Measurements from ENCODE around the gene WNK4. TPM values are rescaled to one million over a fixed set of nuclear protein-coding genes. Genes with fewer than 3 reads are reported as not detected.
A peak's percentile ranks its signal among the peaks of the same experiment; 100 is the strongest.

The WNK4 gene
- total RNA-seq (2021) (1.4 to 1.7 TPM (median 1.5 TPM) in 3 replicates), Bru-seq, nascent RNA (percentile 23 among the genes with signal in this experiment)
- long read RNA-seq, experiment 1, partial matches to known transcripts: 1 of 1 reads
- long read RNA-seq, experiment 1, other reads (novel, unspliced or antisense): 0 of 1 reads
- long read RNA-seq, experiment 2, full-length matches to known transcripts: 1 of 2 reads
- long read RNA-seq, experiment 2, partial matches to known transcripts: 0 of 2 reads
- long read RNA-seq, experiment 2, other reads (novel, unspliced or antisense): 1 of 2 reads
- long read RNA-seq, experiment 3: 0 reads

DNA sequence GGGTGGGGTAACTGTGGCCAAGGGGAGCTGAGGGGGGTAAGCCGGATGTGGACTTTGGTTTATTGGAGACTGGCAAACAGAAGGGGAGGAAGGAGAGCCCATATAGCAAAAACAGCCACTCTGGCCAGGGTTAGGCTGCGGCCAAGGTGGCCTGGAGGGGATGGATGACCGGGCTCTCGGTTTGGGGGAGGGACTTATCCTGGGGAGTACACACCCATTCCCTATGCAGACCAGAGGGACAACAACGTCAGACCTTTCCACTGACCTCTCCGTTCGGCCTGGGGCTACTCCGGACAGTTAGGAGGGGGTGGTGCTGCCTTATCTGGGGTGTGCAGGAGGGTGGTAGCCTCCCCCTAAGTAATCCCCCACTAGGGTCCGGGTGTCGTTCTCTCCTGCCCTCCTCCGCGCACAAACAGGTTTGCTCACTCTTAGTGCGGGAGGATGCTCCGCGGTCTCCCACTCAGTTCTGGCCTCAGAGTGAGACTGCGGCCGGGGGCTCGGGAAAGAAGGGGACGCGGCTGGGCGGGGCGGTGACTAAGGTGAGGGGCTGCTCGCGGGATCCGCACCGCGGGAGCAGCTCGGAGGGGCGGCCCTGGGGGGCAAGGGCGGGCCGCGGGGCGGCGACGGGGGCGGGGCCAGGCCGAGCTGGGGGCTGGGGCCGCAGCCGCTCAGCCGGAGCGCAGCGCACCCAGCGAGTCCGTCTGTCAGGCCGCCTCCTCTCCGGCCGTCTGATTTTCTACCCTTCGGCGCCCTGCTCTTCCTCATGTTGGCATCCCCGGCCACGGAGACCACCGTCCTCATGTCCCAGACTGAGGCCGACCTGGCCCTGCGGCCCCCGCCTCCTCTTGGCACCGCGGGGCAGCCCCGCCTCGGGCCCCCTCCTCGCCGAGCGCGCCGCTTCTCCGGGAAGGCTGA, at the start of gene WNK4:
Gene WNK4 (plus strand): TSS at position 675 of the 915 bp plus-strand sequence. CDS start 89 bp downstream, at position 764.
- Mint-ChIP-seq H3K27ac (peak within 1 kb of the TSS; percentile 54), H3K4me1 (peaks cover 20% of the 10 kb centered on the region), H3K9me3 (no peaks in the 10 kb centered on the region), H3K27me3 (ENCODE audit: low read depth) (peaks cover 41% of the 10 kb centered on the region), H3K4me3 (peak within 1 kb of the TSS; percentile 70), H3K36me3 (peaks cover 26% of the 10 kb centered on the region)
- CTCF ChIA-PET: interaction anchor here (0.9 to 4.5 kb wide), 8 partner anchors 17 to 202 kb away, joined by 3 to 39 read pairs (median 7); partner anchors contain the start of genes BECN1, CCR10 and RAMP2
- DNase-seq (ENCODE audit: low spot score): peak; percentile 66
- POLR2A ChIA-PET: interaction anchor here (0.7 to 1.5 kb wide), 3 partner anchors 18 to 58 kb away, joined by 3 to 7 read pairs (median 3); partner anchors contain the start of genes BECN1 and COA3
- ATAC-seq: peak; percentile 71
- TF ChIP-seq FOXP1 (CRISPR knock-in tag; IDR thresholded peaks at IDR 0.05; ENCODE audit: borderline replicate concordance): peak; percentile 18; the same call in 1 of the 2 replicates
- TF ChIP-seq GRHL2 (CRISPR knock-in tag; IDR thresholded peaks at IDR 0.05; ENCODE audit: insufficient replicate concordance, severe bottlenecking): no peak
- TF ChIP-seq PRRX2 (CRISPR knock-in tag; IDR thresholded peaks at IDR 0.05): no peak
- no peak for TF ChIP-seq ELF4 (CRISPR knock-in tag; IDR thresholded peaks at IDR 0.05; ENCODE audit: low read depth)
- TF ChIP-seq RELA (CRISPR knock-in tag; IDR thresholded peaks at IDR 0.05; ENCODE audit: borderline replicate concordance): no peak
- no peak for TF ChIP-seq TCF7 (CRISPR knock-in tag; IDR thresholded peaks at IDR 0.05; ENCODE audit: low read depth)
- no peak for TF ChIP-seq ATF1 (CRISPR knock-in tag; IDR thresholded peaks at IDR 0.05)
- TF ChIP-seq, protein P1, sequence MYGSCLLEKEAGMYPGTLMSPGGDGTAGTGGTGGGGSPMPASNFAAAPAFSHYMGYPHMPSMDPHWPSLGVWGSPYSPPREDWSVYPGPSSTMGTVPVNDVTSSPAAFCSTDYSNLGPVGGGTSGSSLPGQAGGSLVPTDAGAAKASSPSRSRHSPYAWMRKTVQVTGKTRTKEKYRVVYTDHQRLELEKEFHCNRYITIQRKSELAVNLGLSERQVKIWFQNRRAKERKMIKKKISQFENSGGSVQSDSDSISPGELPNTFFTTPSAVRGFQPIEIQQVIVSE (CRISPR knock-in tag; IDR thresholded peaks at IDR 0.05; ENCODE audit: borderline replicate concordance): no peak
- TF ChIP-seq SOX15 (CRISPR knock-in tag; IDR thresholded peaks at IDR 0.05): no peak
- TF ChIP-seq HMGA2 (CRISPR knock-in tag; IDR thresholded peaks at IDR 0.05): no peak
- TF ChIP-seq, protein P2, sequence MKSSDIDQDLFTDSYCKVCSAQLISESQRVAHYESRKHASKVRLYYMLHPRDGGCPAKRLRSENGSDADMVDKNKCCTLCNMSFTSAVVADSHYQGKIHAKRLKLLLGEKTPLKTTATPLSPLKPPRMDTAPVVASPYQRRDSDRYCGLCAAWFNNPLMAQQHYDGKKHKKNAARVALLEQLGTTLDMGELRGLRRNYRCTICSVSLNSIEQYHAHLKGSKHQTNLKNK (CRISPR knock-in tag; IDR thresholded peaks at IDR 0.05): peak; percentile 50; the same call in 1 of the 2 replicates
- no peak for TF ChIP-seq ZNF396 (CRISPR knock-in tag; IDR thresholded peaks at IDR 0.05; ENCODE audit: borderline replicate concordance)
- TF ChIP-seq, protein P3, sequence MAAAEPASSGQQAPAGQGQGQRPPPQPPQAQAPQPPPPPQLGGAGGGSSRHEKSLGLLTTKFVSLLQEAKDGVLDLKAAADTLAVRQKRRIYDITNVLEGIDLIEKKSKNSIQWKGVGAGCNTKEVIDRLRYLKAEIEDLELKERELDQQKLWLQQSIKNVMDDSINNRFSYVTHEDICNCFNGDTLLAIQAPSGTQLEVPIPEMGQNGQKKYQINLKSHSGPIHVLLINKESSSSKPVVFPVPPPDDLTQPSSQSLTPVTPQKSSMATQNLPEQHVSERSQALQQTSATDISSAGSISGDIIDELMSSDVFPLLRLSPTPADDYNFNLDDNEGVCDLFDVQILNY (CRISPR knock-in tag; IDR thresholded peaks at IDR 0.05): no peak
- peak; percentile 57 for TF ChIP-seq SP1 (CRISPR knock-in tag; conservative IDR thresholded peaks at IDR 0.05)
- TF ChIP-seq ZNF219 (CRISPR knock-in tag; IDR thresholded peaks at IDR 0.05; ENCODE audit: borderline replicate concordance): no peak
- TF ChIP-seq, protein P4, sequence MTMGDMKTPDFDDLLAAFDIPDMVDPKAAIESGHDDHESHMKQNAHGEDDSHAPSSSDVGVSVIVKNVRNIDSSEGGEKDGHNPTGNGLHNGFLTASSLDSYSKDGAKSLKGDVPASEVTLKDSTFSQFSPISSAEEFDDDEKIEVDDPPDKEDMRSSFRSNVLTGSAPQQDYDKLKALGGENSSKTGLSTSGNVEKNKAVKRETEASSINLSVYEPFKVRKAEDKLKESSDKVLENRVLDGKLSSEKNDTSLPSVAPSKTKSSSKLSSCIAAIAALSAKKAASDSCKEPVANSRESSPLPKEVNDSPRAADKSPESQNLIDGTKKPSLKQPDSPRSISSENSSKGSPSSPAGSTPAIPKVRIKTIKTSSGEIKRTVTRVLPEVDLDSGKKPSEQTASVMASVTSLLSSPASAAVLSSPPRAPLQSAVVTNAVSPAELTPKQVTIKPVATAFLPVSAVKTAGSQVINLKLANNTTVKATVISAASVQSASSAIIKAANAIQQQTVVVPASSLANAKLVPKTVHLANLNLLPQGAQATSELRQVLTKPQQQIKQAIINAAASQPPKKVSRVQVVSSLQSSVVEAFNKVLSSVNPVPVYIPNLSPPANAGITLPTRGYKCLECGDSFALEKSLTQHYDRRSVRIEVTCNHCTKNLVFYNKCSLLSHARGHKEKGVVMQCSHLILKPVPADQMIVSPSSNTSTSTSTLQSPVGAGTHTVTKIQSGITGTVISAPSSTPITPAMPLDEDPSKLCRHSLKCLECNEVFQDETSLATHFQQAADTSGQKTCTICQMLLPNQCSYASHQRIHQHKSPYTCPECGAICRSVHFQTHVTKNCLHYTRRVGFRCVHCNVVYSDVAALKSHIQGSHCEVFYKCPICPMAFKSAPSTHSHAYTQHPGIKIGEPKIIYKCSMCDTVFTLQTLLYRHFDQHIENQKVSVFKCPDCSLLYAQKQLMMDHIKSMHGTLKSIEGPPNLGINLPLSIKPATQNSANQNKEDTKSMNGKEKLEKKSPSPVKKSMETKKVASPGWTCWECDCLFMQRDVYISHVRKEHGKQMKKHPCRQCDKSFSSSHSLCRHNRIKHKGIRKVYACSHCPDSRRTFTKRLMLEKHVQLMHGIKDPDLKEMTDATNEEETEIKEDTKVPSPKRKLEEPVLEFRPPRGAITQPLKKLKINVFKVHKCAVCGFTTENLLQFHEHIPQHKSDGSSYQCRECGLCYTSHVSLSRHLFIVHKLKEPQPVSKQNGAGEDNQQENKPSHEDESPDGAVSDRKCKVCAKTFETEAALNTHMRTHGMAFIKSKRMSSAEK (CRISPR knock-in tag; IDR thresholded peaks at IDR 0.05; ENCODE audit: borderline replicate concordance): no peak
- TF ChIP-seq ZNF423 (CRISPR knock-in tag; IDR thresholded peaks at IDR 0.05): no peak
- TF ChIP-seq GABPB1 (CRISPR knock-in tag; IDR thresholded peaks at IDR 0.05): peak; percentile 36; the same call in 1 of the 2 replicates
- TF ChIP-seq KAT7 (CRISPR knock-in tag; IDR thresholded peaks at IDR 0.05; ENCODE audit: borderline replicate concordance): no peak
- TF ChIP-seq, protein P5, sequence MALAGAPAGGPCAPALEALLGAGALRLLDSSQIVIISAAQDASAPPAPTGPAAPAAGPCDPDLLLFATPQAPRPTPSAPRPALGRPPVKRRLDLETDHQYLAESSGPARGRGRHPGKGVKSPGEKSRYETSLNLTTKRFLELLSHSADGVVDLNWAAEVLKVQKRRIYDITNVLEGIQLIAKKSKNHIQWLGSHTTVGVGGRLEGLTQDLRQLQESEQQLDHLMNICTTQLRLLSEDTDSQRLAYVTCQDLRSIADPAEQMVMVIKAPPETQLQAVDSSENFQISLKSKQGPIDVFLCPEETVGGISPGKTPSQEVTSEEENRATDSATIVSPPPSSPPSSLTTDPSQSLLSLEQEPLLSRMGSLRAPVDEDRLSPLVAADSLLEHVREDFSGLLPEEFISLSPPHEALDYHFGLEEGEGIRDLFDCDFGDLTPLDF (CRISPR knock-in tag; IDR thresholded peaks at IDR 0.05): no peak
- TF ChIP-seq, protein P6, sequence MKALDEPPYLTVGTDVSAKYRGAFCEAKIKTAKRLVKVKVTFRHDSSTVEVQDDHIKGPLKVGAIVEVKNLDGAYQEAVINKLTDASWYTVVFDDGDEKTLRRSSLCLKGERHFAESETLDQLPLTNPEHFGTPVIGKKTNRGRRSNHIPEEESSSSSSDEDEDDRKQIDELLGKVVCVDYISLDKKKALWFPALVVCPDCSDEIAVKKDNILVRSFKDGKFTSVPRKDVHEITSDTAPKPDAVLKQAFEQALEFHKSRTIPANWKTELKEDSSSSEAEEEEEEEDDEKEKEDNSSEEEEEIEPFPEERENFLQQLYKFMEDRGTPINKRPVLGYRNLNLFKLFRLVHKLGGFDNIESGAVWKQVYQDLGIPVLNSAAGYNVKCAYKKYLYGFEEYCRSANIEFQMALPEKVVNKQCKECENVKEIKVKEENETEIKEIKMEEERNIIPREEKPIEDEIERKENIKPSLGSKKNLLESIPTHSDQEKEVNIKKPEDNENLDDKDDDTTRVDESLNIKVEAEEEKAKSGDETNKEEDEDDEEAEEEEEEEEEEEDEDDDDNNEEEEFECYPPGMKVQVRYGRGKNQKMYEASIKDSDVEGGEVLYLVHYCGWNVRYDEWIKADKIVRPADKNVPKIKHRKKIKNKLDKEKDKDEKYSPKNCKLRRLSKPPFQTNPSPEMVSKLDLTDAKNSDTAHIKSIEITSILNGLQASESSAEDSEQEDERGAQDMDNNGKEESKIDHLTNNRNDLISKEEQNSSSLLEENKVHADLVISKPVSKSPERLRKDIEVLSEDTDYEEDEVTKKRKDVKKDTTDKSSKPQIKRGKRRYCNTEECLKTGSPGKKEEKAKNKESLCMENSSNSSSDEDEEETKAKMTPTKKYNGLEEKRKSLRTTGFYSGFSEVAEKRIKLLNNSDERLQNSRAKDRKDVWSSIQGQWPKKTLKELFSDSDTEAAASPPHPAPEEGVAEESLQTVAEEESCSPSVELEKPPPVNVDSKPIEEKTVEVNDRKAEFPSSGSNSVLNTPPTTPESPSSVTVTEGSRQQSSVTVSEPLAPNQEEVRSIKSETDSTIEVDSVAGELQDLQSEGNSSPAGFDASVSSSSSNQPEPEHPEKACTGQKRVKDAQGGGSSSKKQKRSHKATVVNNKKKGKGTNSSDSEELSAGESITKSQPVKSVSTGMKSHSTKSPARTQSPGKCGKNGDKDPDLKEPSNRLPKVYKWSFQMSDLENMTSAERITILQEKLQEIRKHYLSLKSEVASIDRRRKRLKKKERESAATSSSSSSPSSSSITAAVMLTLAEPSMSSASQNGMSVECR (CRISPR knock-in tag; IDR thresholded peaks at IDR 0.05; ENCODE audit: borderline replicate concordance): no peak
- no peak for TF ChIP-seq CREM (CRISPR knock-in tag; IDR thresholded peaks at IDR 0.05)
- TF ChIP-seq NR2C2 (CRISPR knock-in tag; IDR thresholded peaks at IDR 0.05): no peak
